HUDEP-2 (cell line): ENCODE measurements around the gene OOSP1.
"Not testable (repeated sequence)": the region's sequence is repeated elsewhere in the genome, so short reads cannot be mapped to it uniquely, and the experiment has no call there.

ENCODE experiments used
- DNase-seq, 76 experiments: peaks; one replicate each; lab custom pipeline; 2025; ENCODE audit not compliant: unreplicated experiment in 76 of 76; lab: John Stamatoyannopoulos, UW

OOSP1 gene

GRCh38 chr11:59957094-59957493 lies 18.9 kb downstream of the OOSP1 start:
- DNase-seq: peak in 25 of 76 experiments; percentile 8 to 76 (median 39)

GRCh38 chr11:59960502-59961381 lies 22.5 kb downstream of the OOSP1 start:
- DNase-seq: peak in 75 of 76 experiments; percentile 32 to 99 (median 78)

- peak in 6 of 76 experiments; percentile 4 to 55 (median 26) for DNase-seq
Observed at GRCh38 chr11:59962107-59962482, 23.9 kb downstream of the OOSP1 start.

- no peak for DNase-seq
Observed at GRCh38 chr11:59963733-59964132, 25.5 kb downstream of the OOSP1 start, which contains the start of gene OOSP4A. Gene OOSP4A, plus strand, starts transcription at chr11:59964033. Its CDS starts 0 bp downstream, at chr11:59964033.

GRCh38 chr11:59965424-59965823 lies 27.2 kb downstream of the OOSP1 start:
- no peak for DNase-seq

- no peak for DNase-seq
Observed at GRCh38 chr11:59966201-59966600, 28.0 kb downstream of the OOSP1 start.

GRCh38 chr11:59967677-59968394 lies 29.6 kb downstream of the OOSP1 start:
- DNase-seq: peak in 60 of 76 experiments; percentile 2 to 97 (median 70)

- peak in 6 of 76 experiments; percentile 21 to 66 (median 50) for DNase-seq
Observed at GRCh38 chr11:59968395-59968783, 30.2 kb downstream of the OOSP1 start.

- no peak for DNase-seq
Observed at GRCh38 chr11:59973097-59973496, 34.9 kb downstream of the OOSP1 start.

- no peak for DNase-seq
Observed at GRCh38 chr11:59981106-59981770, 43.0 kb downstream of the OOSP1 start.

- not testable (repeated sequence) for DNase-seq
Observed at GRCh38 chr11:59982037-59982436, 43.8 kb downstream of the OOSP1 start.

- no peak for DNase-seq
Observed at GRCh38 chr11:59983212-59983611, 45.0 kb downstream of the OOSP1 start.

- DNase-seq: no peak
Observed at GRCh38 chr11:59984368-59984767, 46.1 kb downstream of the OOSP1 start.

GRCh38 chr11:59990421-59990820 lies 52.2 kb downstream of the OOSP1 start:
- DNase-seq: no peak

GRCh38 chr11:59992425-59992824 lies 54.2 kb downstream of the OOSP1 start:
- no peak for DNase-seq

GRCh38 chr11:59997800-59998199 lies 59.6 kb downstream of the OOSP1 start:
- no peak for DNase-seq

GRCh38 chr11:59999691-60000090 lies 61.5 kb downstream of the OOSP1 start:
- no peak for DNase-seq

- DNase-seq: no peak
Observed at GRCh38 chr11:60003729-60004128, 65.5 kb downstream of the OOSP1 start.

GRCh38 chr11:60005360-60005759 lies 67.1 kb downstream of the OOSP1 start:
- DNase-seq: no peak
